ENCODE data around the gene CPM. TPM values are rescaled to one million over a fixed set of nuclear protein-coding genes. Genes with fewer than 3 reads are reported as not detected.

The CPM gene
- total and polyA plus RNA-seq, 2 donors (not counting 3 experiments of a cell fraction or from before 2014, with no cell fraction given), result not detected

GRCh38 chr12:68888243-68888642 is 44.7 kb downstream of the CPM start:
- intact Hi-C loops (cut with micrococcal nuclease) (no loop called here), dilution Hi-C loops (cut with MboI; ENCODE audit: extremely low pct_ligation_motif_present, low sequenced_read_pairs) (no loop called here)
- H3K9ac ChIP-seq (replicated peaks; ENCODE audit: extremely low read depth, insufficient read depth, low read length), result no peak overlapping the region
- no peaks in the 10 kb centered on the region for H4K20me1 ChIP-seq (replicated peaks; ENCODE audit: control insufficient read depth, extremely low read depth, insufficient read depth, low read length)
- TF ChIP-seq GATA2 (IDR thresholded peaks at IDR 0.05; ENCODE audit: insufficient read depth, insufficient read length, low read depth, low read length) (no peak), CTCF (IDR thresholded peaks at IDR 0.05; ENCODE audit: extremely low read depth in 1 of 2, insufficient read depth in 1 of 2, low read depth in 1 of 2, low read length in 2 of 2) (no peak), POLR2A (IDR thresholded peaks at IDR 0.05; ENCODE audit: low read depth, low read length) (no peak), FOS (IDR thresholded peaks at IDR 0.05; ENCODE audit: borderline replicate concordance, insufficient read depth, low read length) (no peak), POLR2AphosphoS5 (IDR thresholded peaks at IDR 0.05; ENCODE audit: insufficient read depth, low read depth, low read length) (no peak), JUN (IDR thresholded peaks at IDR 0.05; ENCODE audit: borderline replicate concordance, insufficient read depth, insufficient read length, low read depth) (no peak), EZH2 (IDR thresholded peaks at IDR 0.05; ENCODE audit: borderline replicate concordance, low read depth, low read length, severe bottlenecking) (no peak)
- no TSS peak for BruUV-seq (replicated peaks)
- ChIA-PET POLR2A (no interaction called here), CTCF (no interaction called here)
- no peak overlapping the region for H2AFZ ChIP-seq (ENCODE audit: low read depth, low read length)
- no peak overlapping the region for H3K4me2 ChIP-seq (ENCODE audit: insufficient read depth, low read length)
- H3K36me3 ChIP-seq (ENCODE audit: control insufficient read depth in 2 of 2, extremely low read depth in 1 of 2, insufficient read depth in 2 of 2, low read length in 2 of 2), result no peaks in the 10 kb centered on the region
- H3K27me3 ChIP-seq (ENCODE audit: control insufficient read depth in 2 of 2, insufficient read depth in 2 of 2, low read length in 2 of 2), result peaks cover 10% of the 10 kb centered on the region in 2 experiments
- no peak overlapping the region for H3K27ac ChIP-seq (ENCODE audit: insufficient read depth, low read depth, low read length)
- H3K4me1 ChIP-seq (ENCODE audit: control insufficient read depth, extremely low read depth, insufficient read depth, low read length), result no peaks in the 10 kb centered on the region
- FAIRE-seq (no peak), DNase-seq (ENCODE audit: low read depth, low spot score) (no peak)
- H3K9me1 ChIP-seq (replicated peaks; ENCODE audit: control insufficient read depth, extremely low read depth, insufficient read depth, low read length), result no peaks in the 10 kb centered on the region
- H3K4me3 ChIP-seq (replicated peaks in 1 of 3; ENCODE audit: insufficient read depth in 1 of 3, low read depth in 1 of 3, low read length in 3 of 3), result no peak overlapping the region
- H3K9me3 ChIP-seq (replicated peaks; ENCODE audit: control insufficient read depth, insufficient read depth, low read length), result no peaks in the 10 kb centered on the region
- no peaks in the 10 kb centered on the region for H3K79me2 ChIP-seq (ENCODE audit: control insufficient read depth, insufficient read depth, low read length)
